SU-DHL-6 (cell line): ENCODE data around the gene RAD51.

Experiments
- H2AFZ ChIP-seq: fragments of 200-600 bp; sonication (generic); 2 replicates; pipeline ENCODE4 v1.6.1; 2014; ENCODE audit warnings: low read depth, mild to moderate bottlenecking, moderate library complexity, mixed read lengths, antibody characterized with exemption, low read length; ENCODE audit not compliant: severe bottlenecking
- H3F3A ChIP-seq: fragments of 200-600 bp; shearing (Covaris generic); 2 replicates; pipeline ENCODE4 v1.6.0; 2016; ENCODE audit warnings: antibody characterized with exemption, mild to moderate bottlenecking; ENCODE audit not compliant: insufficient read depth
- H3K27ac ChIP-seq: fragments of 200-600 bp; sonication (generic); 2 replicates; pipeline ENCODE4 v1.5.1; 2016; ENCODE audit warnings: low read depth, mild to moderate bottlenecking, low read length, moderate library complexity, mixed read lengths
- H3K27me3 ChIP-seq: fragments of 200-600 bp; sonication (generic), shearing (Covaris generic); 2 replicates; pipeline ENCODE4 v1.6.0; 2014; ENCODE audit warnings: mild to moderate bottlenecking, low read length
- H3K36me3 ChIP-seq: fragments of 200-600 bp; sonication (generic); 2 replicates; pipeline ENCODE4 v1.6.1; 2014; ENCODE audit warnings: mild to moderate bottlenecking, low read length, mixed read lengths
- H3K4me2 ChIP-seq: fragments of 300-600, 200-600 bp; shearing (Covaris generic), sonication (generic); 2 replicates; pipeline ENCODE4 v1.6.0; 2014; ENCODE audit warnings: low read length, low read depth, mild to moderate bottlenecking; ENCODE audit not compliant: poor library complexity, severe bottlenecking
- H3K4me3 ChIP-seq: fragments of 200-600 bp; sonication (generic); 2 replicates; pipeline ENCODE4 v1.5.1; 2014; ENCODE audit warnings: antibody characterized with exemption, low read length, mild to moderate bottlenecking, mixed read lengths; ENCODE audit not compliant: insufficient read depth, poor library complexity, severe bottlenecking
- H3K79me2 ChIP-seq: fragments of 200-600 bp; sonication (generic); 2 replicates; pipeline ENCODE4 v1.6.1; 2014; ENCODE audit warnings: mild to moderate bottlenecking, low read length, moderate library complexity; ENCODE audit not compliant: insufficient read depth
- H3K9ac ChIP-seq: fragments of 200-600 bp; sonication (generic); 2 replicates; pipeline ENCODE4 v1.7.0; 2014; ENCODE audit warnings: mild to moderate bottlenecking, low read length
- H3K9me2 ChIP-seq: fragments of 200-600 bp; sonication (generic); replicated peaks from 2 replicates; pipeline ENCODE4 v1.6.1; 2014; ENCODE audit warnings: low read length; ENCODE audit not compliant: insufficient read depth
- H3K9me3 ChIP-seq: fragments of 200-600 bp; sonication (generic); 2 replicates; pipeline ENCODE4 v1.6.1; 2014; ENCODE audit warnings: low read length, mixed read lengths; ENCODE audit not compliant: insufficient read depth
- H4K20me1 ChIP-seq: fragments of 200-600 bp; sonication (generic); 2 replicates; pipeline ENCODE4 v1.6.1; 2014; ENCODE audit warnings: low read depth, mild to moderate bottlenecking, antibody characterized with exemption, low read length, moderate library complexity, mixed read lengths
- CTCF ChIP-seq: fragments of 200-600 bp; sonication (generic); IDR thresholded peaks from one replicate; pipeline ENCODE4 v1.5.1; 2017; ENCODE audit warnings: antibody characterized with exemption, mild to moderate bottlenecking, low read length, moderate library complexity; ENCODE audit not compliant: insufficient read depth, poor library complexity, severe bottlenecking
- EZH2phosphoT487 ChIP-seq: fragments of 200-600 bp; sonication (generic), shearing (Covaris generic); conservative IDR thresholded peaks from 2 replicates; pipeline ENCODE4 v1.6.1; 2018; ENCODE audit warnings: mild to moderate bottlenecking, antibody characterized with exemption, low read length, moderate library complexity, mixed read lengths

Gene RAD51

GRCh38 chr15:40695469-40695890 is 506 bp downstream of the RAD51 start:
- peaks cover 12% of the 10 kb centered on the region; the same call in 1 of the 2 replicates for H3K36me3 ChIP-seq
- H3F3A ChIP-seq: peaks cover 15% of the 10 kb centered on the region
- H2AFZ ChIP-seq: peak overlapping the region; percentile 84
- no peaks in the 10 kb centered on the region for H3K9me3 ChIP-seq
- peak overlapping the region; percentile 99 for H3K4me2 ChIP-seq
- H4K20me1 ChIP-seq: peaks cover 3% of the 10 kb centered on the region; the same call in 1 of the 2 replicates
- H3K9me2 ChIP-seq: no peaks in the 10 kb centered on the region
- TF ChIP-seq CTCF (no peak), EZH2phosphoT487 (no peak)
- H3K27me3 ChIP-seq: no peaks in the 10 kb centered on the region
- peak overlapping the region; percentile 94 for H3K27ac ChIP-seq
- peaks cover 47% of the 10 kb centered on the region for H3K79me2 ChIP-seq
- peak overlapping the region; percentile 90 for H3K9ac ChIP-seq
- H3K4me3 ChIP-seq: peak overlapping the region; percentile 100

DNA sequence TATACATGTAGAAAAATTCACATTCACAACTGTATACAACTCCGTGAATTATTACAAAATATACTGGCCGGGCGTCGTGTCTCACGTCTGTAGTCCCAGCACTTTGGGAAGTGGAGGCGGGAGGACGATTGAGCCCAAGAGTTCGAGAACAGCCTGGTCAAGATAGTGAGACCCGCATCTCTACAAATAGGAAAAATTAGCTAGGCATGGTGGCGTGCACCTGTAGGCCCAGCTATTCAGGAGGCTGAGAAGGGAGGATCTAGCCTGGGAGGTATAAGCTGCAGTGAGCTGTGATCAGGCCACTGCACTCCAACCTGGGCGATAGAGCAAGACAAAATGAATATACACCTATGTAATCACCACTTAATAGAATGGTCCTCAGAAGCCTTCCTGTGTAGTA is 1.3 kb downstream of the RAD51 start:
- peaks cover 11% of the 10 kb centered on the region for H3F3A ChIP-seq
- peak overlapping the region; percentile 94 for H3K27ac ChIP-seq
- no peak overlapping the region for H2AFZ ChIP-seq
- no peak for TF ChIP-seq EZH2phosphoT487
- peaks cover 3% of the 10 kb centered on the region; the same call in 1 of the 2 replicates for H4K20me1 ChIP-seq
- peak overlapping the region; percentile 100 for H3K4me3 ChIP-seq
- no peaks in the 10 kb centered on the region for H3K9me2 ChIP-seq
- peaks cover 51% of the 10 kb centered on the region for H3K79me2 ChIP-seq
- peak overlapping the region; percentile 99 for H3K4me2 ChIP-seq
- H3K27me3 ChIP-seq: no peaks in the 10 kb centered on the region
- H3K36me3 ChIP-seq: peaks cover 17% of the 10 kb centered on the region; the same call in 1 of the 2 replicates
- H3K9ac ChIP-seq: peak overlapping the region; percentile 90
- no peaks in the 10 kb centered on the region for H3K9me3 ChIP-seq

- H3K79me2 ChIP-seq: peaks cover 51% of the 10 kb centered on the region
Measured at GRCh38 chr15:40697916-40698315, 2.9 kb downstream of the RAD51 start.

More at GRCh38 chr15:40697916-40698315, 2.9 kb downstream of the RAD51 start:
- H3K9ac ChIP-seq: no peak overlapping the region
- no peaks in the 10 kb centered on the region for H3K27me3 ChIP-seq
- no peak overlapping the region for H3K4me3 ChIP-seq
- TF ChIP-seq EZH2phosphoT487: no peak
- no peak for TF ChIP-seq CTCF
- peaks cover 18% of the 10 kb centered on the region; the same call in 1 of the 2 replicates for H3K36me3 ChIP-seq
- peaks cover 12% of the 10 kb centered on the region for H3F3A ChIP-seq
- no peak overlapping the region for H3K27ac ChIP-seq
- H4K20me1 ChIP-seq: peaks cover 3% of the 10 kb centered on the region; the same call in 1 of the 2 replicates
- H2AFZ ChIP-seq: no peak overlapping the region
- no peaks in the 10 kb centered on the region for H3K9me3 ChIP-seq
- H3K9me2 ChIP-seq: no peaks in the 10 kb centered on the region
- no peak overlapping the region for H3K4me2 ChIP-seq
